ENCODE data around the gene POU2F2.
A peak's percentile ranks its signal among the peaks of the same experiment; 100 is the strongest.

The POU2F2 gene

DNA sequence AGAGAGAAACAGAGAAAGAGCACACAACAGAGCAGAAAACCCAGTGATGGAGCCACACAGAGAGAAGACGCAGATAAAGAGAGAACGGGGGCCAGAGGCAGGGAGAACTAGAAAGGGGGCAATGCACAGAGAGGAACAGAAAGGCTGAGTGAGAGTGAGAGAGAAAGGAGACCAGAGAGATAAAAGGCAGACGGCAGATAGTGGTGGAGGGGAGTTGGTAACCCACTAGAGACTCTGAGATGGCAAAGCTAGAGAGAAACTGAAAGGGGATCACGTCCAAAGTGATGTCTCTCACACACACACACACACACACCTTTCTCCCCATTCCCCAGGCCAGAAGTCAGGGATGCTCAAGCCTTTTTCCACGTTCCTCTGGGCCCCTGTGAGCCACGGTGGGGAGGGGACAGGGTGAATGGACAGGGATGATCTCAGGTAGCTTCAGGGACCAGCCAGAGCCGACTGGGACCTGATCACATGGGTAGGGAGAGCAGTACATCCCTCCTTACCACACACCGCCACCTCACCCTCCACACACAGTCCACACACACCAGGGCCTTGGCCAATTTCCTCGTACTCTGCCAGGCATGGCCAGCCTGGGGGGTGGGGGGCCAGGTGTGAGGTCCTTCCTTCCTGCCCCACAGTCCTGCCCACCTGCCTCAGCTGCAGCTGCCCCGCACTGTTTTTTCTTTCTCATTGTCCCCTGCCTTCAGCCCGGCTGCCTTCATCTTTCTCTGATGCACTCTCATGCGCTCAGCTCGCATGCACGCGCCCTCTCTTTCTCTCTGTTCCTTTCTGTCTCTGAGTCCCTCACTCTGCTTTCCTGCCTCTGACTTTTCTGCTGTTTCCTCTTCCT lies 22.5 kb upstream of the POU2F2 start:
- DNase-seq: peak; percentile 37

DNA sequence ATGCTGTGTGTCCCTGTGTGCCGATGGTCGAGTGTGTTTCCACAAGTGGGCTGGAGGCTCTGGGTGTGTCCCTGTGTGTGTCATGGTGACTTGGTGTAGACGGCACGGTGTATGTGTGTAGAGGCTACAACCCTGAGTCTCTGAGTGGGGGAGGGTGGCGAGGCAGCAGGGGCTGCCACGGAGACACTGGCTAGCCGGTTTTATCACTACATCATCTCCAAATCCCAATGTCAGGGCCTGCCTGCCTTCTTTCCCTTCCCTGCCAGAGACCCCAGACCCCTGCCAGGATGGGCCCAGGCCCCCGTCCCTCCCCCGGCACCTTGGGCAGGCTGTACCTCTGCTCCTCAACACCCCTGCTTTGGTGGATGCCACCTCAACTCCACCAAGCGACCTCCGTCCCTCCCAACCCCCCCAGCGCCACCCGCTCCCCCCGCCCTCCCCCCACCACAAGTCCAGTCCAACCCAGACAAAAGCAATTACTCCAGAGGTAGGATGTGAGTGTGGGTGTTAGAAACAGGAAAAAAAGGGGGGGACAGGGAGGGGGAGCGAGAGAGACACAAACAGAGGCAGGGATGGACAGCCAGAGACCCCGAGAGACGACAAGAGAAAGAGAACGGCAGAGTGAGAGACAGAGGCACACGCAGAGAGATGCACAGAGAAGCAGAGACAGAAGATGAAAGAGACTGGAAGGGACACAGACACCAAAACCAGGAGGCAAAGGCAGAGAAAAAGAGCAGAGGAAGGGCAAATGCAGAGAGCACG lies 21.6 kb upstream of the POU2F2 start:
- DNase-seq: peak; percentile 54

DNA sequence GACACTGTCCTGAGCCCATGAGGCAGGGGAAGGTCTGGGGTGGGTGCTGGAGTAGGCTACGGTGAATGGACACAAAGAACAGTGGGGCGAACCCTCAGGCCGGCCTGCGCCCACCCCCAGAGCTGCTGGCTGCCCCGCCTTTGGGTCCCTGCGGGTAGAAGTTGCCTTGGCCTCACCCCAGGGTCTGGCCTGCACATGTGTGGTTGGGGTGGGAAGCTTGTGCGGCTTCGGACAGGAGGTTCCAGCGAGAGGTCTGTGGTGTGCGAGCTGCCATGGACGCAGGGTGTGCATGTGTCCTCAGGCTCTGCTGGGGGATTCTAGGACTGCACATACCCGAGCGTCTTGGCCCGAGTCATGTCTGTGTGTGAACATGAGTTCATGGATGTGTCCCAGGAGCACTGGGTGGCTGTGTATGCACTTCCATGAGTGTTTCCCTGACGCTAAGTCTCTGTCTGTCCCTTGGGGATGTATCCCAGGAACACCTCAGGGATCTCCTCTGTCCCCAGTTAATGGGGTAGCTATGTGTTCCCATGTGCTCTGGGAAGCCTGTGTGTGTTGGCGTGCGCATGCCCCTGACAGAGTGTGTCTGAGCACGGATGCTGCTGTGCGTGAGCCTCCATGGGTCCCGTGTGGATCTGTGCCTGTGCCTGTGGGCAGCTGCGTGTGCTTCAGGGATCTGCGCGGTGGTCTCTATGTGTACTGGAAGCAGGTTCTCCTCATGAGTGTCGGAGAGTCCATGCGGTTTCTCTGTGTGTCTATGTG lies 20.8 kb upstream of the POU2F2 start:
- no peak for DNase-seq

DNA sequence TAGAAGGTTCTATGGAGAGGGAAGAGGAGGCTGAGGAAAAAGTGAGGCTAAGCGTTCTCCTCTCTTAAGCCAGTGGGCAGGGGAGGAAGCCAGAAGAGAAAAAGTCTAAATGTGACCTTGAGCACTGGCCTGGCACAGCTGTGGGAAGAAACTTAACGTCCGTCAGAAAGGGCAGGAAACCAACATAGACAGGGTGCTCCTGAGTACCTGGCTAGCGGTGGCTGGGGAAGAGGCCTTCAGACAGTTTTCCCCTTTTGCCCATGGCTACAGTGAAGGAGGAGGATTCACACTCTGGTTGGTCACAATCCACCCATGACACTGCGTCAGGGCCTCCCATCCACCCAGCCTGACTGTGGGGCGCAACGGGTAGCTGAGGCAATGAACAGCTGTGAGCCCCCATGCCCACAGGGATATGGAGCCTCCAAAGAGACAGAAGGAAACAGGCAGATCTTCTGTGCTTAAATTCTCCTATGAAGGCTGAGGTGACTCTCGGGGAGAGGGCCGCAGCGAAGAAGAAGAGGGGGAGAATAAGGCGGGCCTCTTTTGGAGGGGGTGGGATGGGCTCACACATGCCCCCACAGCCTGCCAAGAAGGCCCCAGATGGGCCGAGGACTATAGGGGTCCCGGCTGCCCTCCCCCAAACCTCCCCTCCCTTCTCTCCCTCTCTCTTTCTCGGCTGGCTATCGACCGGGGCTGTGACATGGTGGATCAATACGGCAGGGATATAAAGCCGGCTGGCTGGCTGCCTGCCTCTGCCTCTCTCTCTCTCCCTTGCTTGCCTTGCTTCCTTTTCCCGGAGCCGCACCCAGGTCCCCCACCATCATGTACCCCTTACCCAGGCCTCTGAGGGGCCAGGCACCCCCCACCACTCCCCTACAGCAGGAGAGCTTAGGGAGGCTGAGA lies 19.8 kb upstream of the POU2F2 start:
- DNase-seq: no peak

DNA sequence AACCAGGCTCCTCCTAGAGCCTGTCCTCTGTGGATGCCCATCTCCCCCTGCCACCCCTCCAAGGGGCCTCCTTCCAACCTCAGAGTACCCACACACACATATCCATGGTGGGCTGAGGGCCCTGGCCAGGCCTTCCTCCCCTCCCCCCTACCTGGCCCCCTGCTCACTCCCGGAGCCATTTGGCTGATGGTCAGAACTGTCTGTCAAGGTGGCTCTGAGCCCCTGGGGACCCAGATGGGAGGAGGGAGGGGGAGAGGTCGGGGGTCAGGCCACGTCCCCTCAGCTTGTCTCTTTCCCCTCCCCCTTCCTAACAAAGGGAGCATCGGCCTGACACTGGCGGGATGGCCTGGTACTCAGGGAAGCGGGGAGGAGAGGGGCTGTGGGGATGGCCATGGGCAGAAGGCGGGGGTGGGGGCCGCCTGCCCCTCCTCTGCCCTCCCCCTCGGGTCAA lies 18.7 kb upstream of the POU2F2 start:
- no peak for DNase-seq

DNA sequence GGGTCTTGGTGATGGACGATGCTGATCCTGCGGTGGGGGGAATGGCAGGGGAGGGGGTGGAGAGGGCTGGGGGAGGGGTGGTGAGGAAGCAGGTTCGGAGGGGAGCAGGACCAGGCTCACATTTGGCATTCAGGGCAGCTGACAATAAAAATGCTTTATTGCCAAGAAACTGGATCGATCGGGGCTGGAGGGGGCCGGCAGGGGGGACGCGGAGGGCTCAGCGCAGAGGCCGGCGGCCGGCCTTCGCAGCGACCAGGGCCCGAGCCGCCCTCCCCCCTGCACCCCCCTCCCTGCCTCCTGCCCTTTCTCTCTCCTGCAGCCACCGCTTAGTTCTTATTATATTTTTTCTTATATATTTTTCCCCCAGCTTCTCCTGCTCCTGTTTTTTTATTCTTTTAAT lies 18.1 kb upstream of the POU2F2 start:
- peak; percentile 80 for DNase-seq

DNA sequence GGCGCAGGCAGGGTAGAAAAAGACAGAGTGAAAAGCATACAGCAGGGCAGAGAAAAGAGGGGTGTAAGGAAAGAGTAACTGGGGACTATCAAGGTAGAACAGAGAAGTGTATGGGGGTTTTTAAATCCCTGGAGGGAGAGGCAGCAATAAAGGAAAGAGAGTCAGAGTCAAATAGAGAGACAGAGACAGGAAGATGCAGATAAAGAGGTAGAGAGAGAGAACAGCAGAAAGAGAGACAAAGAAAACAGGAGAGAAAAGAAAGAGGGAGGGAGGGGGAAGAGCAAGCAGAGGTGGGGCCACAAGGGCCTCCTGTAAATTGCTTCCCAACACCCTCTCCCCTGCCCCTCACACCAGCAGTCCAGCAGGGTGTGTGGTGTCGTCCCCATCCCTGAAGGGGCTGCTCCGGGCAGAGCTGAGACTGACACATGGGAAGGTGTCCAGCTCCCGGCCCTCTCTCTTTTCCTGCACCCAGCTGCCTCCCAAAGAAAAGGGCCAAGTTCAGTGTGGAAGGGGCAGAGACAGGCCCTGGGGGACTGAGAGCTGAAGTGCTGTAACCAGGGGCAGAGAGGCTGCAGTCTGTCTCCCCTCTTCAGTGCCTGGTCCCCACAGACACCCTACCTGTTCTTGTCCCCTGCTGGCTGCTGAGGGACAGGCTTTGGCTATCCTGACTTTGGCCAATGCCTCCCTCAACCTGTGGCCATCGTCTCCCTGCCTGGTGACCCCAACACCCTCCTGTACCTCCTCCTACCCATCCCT lies 17.4 kb upstream of the POU2F2 start:
- no peak for DNase-seq

DNA sequence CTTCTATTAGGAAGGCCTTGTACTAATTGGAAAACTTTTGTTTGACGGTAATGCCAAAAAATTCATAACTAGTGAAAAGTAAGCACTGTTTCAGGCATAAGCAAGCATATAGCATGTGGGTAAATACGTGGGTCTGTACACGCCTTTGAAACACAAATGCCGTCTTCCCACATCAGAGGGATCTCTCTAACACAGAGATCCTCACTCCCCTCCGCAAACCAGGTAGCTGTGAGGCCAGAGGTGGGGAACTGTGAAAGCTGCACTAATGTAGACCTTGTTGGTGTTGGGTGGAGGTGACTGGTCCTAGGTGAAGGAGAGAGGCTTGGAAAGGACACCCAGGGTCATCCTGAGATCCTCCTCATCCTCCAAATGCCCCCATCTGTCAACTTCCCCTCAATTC lies 16.0 kb upstream of the POU2F2 start:
- no peak for DNase-seq

DNA sequence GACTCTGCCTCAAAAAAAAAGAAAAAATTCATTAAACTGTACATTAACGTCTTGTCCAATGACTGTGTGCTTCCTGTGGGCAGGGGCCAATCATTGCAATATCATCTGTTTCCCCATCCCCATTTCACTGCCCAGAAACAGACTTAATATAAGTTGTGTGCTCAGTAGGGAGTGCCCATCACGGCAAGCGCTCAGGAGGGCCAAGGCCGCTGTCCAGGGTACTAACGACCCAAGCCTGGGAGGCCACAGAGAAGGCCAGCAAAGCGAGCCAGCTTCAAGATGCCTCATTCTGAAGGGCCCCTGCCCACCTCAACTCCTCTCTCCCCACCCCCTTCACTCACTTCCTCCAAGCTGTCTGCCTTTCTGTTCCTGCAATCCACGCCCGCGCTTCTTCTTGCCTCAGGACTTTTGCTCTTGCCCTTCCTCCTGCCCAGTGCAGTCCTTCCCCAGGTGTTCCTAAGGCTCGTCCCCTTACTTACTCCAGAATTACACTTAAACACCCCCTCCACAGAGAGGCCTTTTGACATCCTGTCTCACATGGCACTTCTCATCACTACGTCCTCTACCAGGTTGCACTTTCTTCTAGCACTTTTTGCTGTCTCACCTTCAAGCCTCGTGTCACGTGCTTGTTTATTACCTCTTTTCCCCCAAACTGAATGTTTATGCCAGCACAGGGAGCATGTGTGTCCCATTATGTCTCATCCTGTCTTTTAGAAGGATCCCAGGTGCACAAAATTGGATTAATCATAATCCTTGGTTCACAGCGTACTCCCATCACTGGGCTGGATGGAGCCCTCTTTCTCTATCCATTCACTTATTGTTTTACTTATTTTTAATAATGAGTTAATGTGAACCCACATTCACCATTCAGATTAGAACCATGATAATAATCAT lies 11.3 kb upstream of the POU2F2 start:
- DNase-seq: no peak

DNA sequence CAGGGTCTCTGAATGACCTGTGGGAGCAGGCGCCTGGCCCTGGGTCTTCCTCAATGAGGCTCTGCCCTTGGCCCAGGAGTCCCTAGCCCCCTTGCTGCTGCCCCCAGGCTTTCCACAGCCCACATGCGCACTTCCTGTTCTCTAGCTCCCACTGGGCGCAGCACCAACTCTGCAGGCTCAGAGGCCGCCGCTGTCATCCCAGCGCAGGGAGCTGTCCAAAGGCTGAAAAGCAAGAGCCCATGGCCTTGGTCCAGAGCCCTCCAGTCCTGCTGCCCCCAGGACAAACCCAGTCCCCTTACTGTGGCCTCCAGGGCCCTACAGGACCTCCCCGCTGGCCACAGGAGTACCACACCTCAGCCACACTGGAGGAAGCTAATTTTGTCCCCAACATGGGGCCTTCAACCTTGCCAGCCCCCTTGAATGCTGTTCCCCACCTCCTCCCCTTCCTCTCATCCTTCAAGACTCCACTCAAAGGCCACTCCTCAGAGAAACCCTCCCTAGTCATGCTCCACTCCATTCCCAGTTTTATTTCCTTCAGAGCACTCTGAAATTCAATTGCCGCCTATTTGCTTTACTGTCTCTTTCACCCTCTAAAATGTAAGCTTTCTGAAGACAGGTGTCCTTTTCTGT lies 8.0 kb upstream of the POU2F2 start:
- DNase-seq: no peak

DNA sequence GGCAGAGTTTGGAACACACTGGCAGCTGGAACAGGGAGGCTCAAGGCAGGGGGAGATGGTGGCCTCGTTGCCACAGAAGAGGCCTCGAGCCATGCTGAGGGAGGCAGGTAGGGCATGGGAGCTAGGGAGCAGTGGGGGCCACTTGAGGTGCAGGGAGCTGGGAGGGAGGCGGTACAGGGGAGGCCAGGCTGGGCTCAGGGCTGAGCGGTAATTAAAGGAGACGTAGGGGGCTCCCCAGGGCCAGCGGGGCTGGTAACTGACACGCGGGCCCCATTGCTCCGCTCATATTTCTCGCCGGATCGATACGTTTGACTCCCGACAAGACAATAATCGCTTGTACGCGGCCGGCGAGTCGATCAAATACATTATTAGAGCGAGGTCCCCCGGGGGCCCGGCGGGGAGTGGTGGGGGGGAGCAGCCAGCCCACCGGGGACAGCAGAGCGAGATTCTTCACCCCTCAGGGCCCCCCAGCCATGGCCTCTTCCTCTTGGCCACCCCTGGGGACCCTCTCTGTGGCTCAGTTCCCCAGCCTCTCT lies 2.4 kb upstream of the POU2F2 start:
- no peak for DNase-seq

DNA sequence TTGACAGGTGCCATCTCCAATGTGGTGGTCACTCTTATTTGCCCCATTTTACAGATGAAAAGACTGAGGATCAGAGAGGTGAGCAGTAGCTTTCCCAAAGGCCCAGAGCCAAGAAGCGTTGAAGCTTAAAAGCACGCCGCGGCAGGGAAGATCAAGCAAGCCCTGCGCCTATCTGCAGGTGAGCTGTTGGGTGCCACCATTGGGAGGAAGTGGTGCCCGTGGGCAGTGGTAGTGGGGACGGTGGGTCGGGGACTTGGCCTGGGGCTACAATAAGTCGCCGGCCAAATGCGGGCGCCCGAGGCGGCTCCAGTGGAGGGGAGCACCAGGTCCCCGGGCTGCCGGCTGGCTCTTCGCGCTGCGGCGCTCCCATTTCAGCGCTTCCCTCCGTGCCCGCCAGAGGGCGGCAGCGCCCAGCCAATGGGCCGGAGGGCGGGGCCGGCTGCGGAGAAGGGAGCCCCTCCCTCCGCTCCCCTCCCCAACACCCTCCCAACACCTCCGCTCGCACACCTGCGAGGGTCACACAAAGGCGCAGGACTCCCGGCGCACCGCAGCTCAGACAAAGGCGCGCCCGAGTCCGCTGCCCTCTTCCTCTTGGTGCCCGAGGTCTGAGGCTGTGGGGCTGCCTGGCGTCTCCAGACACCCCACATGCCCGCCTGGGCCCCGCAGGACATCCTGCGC lies 744 bp upstream of the POU2F2 start:
- DNase-seq: peak; percentile 87

DNA sequence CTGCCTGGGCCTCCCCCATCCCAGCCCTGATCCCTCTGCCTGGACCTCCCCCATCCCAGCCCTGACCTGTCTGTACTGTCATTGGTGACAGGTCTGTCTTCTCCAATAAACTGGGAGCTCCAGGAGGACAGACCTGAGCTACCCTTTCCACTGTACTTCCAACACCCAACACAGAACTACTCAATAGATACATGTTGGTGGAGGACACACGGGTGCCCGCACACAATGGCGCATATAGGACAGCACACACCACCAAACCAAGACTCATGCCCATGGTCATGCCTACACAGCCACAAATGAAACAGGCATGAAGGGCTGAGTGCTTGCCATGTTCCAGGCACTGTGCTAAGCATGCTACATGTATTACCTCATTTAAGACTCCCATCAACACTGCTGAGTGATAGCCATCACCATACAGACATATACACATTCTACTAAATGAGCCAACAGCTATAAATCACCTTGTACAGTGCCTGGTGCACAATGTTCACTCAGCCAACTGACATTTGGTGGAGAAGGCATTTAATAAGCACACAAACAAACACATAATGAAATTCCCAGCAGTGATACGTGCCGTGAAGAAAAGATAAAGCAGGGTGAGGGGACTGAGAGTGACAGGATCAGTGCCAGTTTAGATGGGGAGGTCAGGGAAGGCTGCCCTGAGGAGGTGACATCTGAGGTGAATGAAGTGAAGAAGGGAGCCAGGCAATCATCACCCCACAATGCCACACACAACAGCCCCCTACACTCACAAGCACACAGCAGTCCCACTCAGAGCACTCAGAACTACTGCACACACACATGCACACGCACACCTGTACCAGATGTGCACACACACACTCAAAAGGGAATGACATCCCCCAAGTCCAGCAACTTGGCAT lies 857 bp downstream of the POU2F2 start:
- no peak for DNase-seq

DNA sequence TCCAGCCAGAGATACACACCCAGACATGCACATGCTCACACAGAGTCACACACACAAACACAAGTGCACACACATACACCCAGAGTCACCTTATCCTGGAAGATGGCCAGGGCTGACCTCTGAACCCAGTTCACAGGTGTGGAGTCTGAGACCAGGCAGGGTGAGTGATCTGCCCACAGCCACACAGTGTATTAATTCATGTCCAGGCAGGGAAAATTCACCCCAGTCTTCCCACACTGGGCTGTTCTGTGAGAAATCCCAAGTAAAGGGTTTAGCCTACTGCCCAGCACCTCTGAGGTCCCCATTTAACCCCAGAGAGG lies 2.0 kb downstream of the POU2F2 start:
- DNase-seq: no peak

DNA sequence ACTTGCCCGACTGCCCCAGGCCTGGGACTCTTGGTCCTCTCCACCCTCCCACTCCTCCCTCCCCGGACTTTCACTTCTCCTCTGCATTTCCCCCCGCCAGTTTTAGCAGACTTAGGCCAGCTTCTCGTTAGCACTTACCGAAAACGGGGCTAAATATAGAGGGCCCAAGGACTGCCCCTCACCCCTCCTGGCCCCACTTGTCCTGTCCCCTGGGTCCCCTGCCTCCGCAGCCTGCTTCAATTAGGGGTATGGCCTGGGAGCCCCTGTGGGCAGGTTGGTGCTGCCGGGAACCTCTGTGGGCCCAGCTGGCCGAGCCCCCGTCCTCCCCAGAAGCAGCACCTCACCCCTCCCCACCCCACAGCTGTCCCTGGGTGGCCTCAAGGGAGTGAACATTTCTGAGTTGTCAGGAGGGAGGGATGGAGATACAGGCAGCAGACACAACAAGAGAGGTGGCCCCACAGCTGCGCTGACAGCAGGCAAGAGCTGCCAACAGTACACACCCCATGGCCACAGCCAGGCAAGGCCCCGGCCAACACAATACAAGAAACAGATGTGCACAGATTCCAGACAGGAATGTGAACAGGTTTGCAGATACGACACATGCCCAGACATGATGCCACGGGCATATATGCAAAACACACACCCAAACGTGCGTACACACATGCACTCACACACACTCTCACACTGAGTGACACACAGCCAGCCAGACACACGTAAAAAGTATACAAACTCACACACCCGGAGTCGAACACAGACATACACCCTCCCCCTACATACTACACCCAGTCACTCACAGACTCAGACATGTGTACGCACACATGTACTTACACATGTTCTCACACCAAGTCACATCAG lies 2.6 kb downstream of the POU2F2 start:
- DNase-seq: no peak

DNA sequence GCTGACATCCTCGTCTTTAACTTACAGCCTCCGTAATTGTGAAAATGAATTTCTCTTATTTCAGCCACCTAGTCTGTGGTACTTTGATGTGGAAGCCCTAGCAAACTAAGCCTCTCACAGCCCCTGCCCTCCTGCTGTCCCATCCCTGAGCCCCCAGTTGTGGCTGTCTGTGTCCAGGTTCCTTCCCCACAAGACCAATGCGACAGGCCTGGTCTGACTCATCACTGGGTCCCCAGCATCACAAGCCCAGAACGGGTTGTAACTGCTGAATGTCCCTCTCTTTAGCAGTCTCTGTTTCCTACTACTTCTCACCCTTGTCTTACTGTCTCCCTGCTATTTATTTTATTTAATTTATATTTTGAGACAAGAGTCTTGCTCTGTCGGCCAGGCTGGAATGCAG lies 5.7 kb downstream of the POU2F2 start:
- DNase-seq: no peak

DNA sequence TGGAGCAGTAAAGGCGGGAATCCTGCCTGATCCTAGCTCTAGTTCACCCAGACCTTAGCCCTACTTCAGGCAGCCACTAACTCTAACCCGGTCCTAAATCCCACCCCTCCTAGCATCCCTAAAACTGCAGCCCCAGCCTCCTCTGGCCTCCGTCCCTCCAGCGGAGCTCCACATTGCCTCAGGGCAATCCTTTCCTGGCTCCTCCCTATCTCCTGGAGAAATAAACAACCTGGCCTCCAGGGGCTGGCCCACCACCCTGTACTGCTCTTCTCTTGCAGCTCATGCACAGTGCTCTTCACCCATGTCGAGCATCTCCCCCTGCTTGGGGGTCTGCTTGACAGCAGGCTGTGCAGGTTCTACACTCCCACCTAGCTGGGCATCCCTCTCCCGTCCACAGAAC lies 6.7 kb downstream of the POU2F2 start:
- no peak for DNase-seq

Measured in NCI-H1105 (cell line).